ENCODE measurements around the gene RMDN2.
A peak's percentile ranks its signal among the peaks of the same experiment; 100 is the strongest.

RMDN2 gene

DNA sequence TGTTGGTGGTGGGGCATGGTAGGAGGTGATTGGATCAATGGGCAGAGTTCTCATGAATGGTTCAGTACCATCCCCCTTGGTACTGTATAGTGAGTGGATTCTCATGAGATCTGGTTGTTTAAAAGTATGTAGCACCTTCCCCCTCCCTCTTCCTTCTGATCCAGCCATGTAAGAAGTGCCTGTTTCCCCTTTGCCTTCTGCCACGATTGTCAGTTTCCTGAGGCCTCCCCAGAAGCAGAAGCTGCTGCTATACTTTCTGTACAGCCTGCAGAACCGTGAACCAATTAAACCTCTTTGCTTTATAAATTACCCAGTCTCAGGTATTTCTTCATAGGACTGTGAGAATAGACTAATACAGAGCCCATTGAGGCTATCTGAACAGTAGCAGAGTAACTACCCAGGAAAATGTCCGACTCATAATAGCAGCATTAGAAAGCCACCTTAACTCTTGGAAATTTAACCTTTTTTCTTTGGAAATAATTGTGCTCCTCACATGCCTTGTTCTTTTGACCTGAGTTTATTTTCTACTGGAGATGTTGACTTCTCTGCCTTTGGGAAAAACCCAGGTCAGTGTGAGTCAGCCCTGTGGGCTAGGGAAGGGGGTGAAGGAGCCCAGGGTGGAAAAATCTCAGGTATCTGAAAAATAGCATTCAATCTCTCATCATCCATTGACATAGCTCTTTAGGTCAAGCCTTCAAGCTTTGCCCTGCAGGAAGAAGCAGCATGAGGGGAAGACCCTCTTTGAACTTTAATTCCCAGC is 132.7 kb downstream of the RMDN2 start:
- DNase-seq: peak; percentile 50

DNA sequence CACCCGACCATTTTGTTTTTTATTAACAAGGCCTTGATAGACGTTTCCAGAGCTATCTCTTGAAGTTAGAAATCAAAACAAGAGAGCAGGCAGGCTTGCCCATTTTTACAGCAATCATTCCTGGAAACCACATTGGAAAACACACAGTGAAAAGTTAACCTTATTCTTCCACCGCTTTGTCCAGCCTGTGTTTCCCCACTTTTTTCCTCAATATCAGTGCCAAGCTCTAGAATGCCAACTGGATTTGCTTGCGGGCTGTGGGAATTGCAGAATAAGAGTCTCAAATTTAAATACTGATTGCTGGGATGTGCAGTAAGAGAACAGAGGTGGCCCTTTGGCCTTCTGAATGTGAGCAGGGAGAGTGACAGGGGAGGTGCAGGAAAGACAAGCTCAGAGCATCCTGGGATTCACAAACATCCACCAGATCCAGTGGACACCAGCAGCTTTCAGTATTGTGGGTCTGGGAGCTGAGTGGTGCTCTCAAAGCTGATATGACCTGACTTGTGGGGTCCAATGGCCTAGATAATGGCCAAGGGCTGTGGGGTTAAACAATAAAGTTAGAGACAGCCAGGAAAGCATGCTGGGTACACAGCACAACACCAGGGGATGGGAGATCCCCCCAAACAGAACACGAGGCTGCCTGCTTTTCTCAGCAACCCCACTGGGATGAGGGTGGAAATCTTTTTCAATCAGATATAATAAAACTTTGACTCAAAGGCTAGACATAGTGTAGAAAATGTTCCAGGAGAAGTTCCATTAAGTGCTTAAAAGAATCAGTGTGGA is 135.3 kb downstream of the RMDN2 start:
- no peak for DNase-seq

- DNase-seq: no peak
Measured at GRCh38 chr2:38064801-38065501, 139.9 kb downstream of the RMDN2 start.

- no peak for DNase-seq
Measured at GRCh38 chr2:38065502-38066135, 140.5 kb downstream of the RMDN2 start.

- no peak for DNase-seq
Measured at GRCh38 chr2:38066421-38067115, 141.5 kb downstream of the RMDN2 start.
